HepG2 (cell line): ENCODE results near the gene DAAM1.

Experiments
- EP300 ChIP-seq, 3 experiments: sonication (generic) in 1 of 3; formaldehyde crosslinking in 1 of 3; IDR thresholded peaks; 2 replicates each; pipeline versions ENCODE4 v1.5.1 to v1.6.1; 2011 to 2020; ENCODE audit warnings: low read depth in 2 of 3, low read length in 2 of 3, borderline replicate concordance in 1 of 3, improper control_type of control experiment in 1 of 3, mild to moderate bottlenecking in 1 of 3, missing genetic modification reagents in 1 of 3, moderate library complexity in 1 of 3
- POLR2A ChIP-seq, 2 experiments: IDR thresholded peaks; 2 replicates each; pipeline ENCODE4 v1.6.1; 2011; ENCODE audit warnings: low read depth in 2 of 2, low read length in 2 of 2, mild to moderate bottlenecking in 1 of 2, moderate library complexity in 1 of 2; ENCODE audit not compliant: insufficient read depth in 1 of 2
- POLR2AphosphoS2 ChIP-seq: IDR thresholded peaks from 2 replicates; pipeline ENCODE4 v1.6.1; 2011; ENCODE audit warnings: low read depth, low read length, improper control_type of control experiment
- ZC3H4 ChIP-seq: sonication (generic); formaldehyde crosslinking; IDR thresholded peaks from 2 replicates; pipeline ENCODE4 v1.4.0; 2020; ENCODE audit warnings: missing genetic modification reagents, borderline replicate concordance
- ZNF629 ChIP-seq: sonication (generic); formaldehyde crosslinking; conservative IDR thresholded peaks from 2 replicates; pipeline ENCODE4 v1.5.0; 2020; ENCODE audit warnings: missing genetic modification reagents

DNA sequence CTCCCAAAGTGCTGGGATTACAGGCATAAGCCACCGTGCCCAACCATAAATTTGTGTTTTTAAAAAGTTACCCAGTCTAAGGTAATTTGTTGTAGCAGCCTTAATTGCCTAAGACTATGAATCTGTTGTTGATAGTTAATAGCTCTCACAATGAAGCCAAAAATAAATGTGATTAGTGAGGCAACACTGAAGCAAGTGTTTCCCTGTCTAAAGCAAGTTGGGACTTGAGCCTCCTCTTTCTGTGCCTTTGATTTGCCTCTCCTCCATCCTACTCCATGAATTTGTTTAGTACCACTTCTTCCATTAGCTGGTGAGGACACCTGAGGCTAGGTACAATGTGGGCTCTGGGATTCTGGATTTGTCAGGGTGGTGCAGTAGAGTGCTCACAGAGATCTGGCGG lies 36.8 kb downstream of the DAAM1 start:
- TF ChIP-seq ZC3H4 (CRISPR knock-in tag) (no peak), POLR2A (IDR thresholded peaks at IDR 0.05; ENCODE audit: insufficient read depth in 1 of 2, low read depth in 2 of 2, low read length in 2 of 2) (no peak), POLR2AphosphoS2 (no peak), EP300 (IDR thresholded peaks at IDR 0.05; ENCODE audit: low read depth in 2 of 2, low read length in 2 of 2) (no peak), EP300 (CRISPR knock-in tag; IDR thresholded peaks at IDR 0.05; ENCODE audit: borderline replicate concordance) (no peak), ZNF629 (CRISPR knock-in tag) (no peak)
